OCI-LY7 (cell line): ENCODE measurements around the gene CEP83. TPM values are rescaled to one million over a fixed set of nuclear protein-coding genes. Genes with fewer than 3 reads are reported as not detected.
A peak's percentile ranks its signal among the peaks of the same experiment; 100 is the strongest.

Experiments used
- BruUV-seq: library from RNA; stranded (reverse); fragments of 400-500 nt; replicated peaks from 2 replicates; lab custom pipeline; 2021; lab: Mats Ljungman, UMichigan
- CTCF ChIA-PET: fragments of 300-600 bp; sonication (Branson Sonifier 250); formaldehyde crosslinking; loops from one replicate; lab custom pipeline; 2022; ENCODE audit warnings: antibody characterized with exemption; ENCODE audit not compliant: unreplicated experiment; lab: Charles Lee
- POLR2A ChIA-PET: fragments of 300-600 bp; sonication (Branson Sonifier 250); formaldehyde crosslinking; loops from one replicate; lab custom pipeline; 2022; ENCODE audit warnings: antibody characterized with exemption; lab: Charles Lee
- DNase-seq: peaks from one replicate; pipeline ENCODE4 v3.0.0-alpha.2; 2015; ENCODE audit warnings: low spot score
- H2AFZ ChIP-seq: fragments of 200-600 bp; sonication (generic), shearing (Covaris generic); 2 replicates; pipeline ENCODE4 v1.6.1; 2014; ENCODE audit warnings: mild to moderate bottlenecking, antibody characterized with exemption, low read length, moderate library complexity
- H3K27ac ChIP-seq: fragments of 200-600 bp; sonication (generic); 2 replicates; pipeline ENCODE4 v1.5.1; 2014; ENCODE audit warnings: mixed run types, low read depth, mild to moderate bottlenecking, moderate library complexity, low read length, inconsistent platforms; ENCODE audit not compliant: poor library complexity, severe bottlenecking
- H3K36me3 ChIP-seq: fragments of 200-600 bp; sonication (generic); 2 replicates; pipeline ENCODE4 v1.6.1; 2014; ENCODE audit warnings: mild to moderate bottlenecking, antibody characterized with exemption, low read length, moderate library complexity, mixed read lengths; ENCODE audit not compliant: insufficient read depth
- H3K4me1 ChIP-seq: fragments of 200-600 bp; sonication (generic); 2 replicates; pipeline ENCODE4 v1.5.1; 2014; ENCODE audit warnings: mild to moderate bottlenecking, low read length; ENCODE audit not compliant: insufficient read depth, poor library complexity, severe bottlenecking
- H3K4me2 ChIP-seq: fragments of 200-600 bp; sonication (generic); 2 replicates; pipeline ENCODE4 v1.6.1; 2014; ENCODE audit warnings: mild to moderate bottlenecking, low read length
- H3K4me3 ChIP-seq: fragments of 200-600 bp; sonication (generic); 2 replicates; pipeline ENCODE4 v1.5.1; 2014; ENCODE audit warnings: mild to moderate bottlenecking, low read depth, low read length; ENCODE audit not compliant: poor library complexity, severe bottlenecking
- H3K79me2 ChIP-seq: fragments of 200-600 bp; sonication (generic); 2 replicates; pipeline ENCODE4 v1.6.1; 2016; ENCODE audit warnings: low read depth, mild to moderate bottlenecking, low read length, moderate library complexity, mixed read lengths; ENCODE audit not compliant: insufficient read depth
- H3K9me2 ChIP-seq: fragments of 200-600 bp; sonication (generic); 2 replicates; pipeline ENCODE4 v1.6.1; 2016; ENCODE audit warnings: mild to moderate bottlenecking, low read length, mixed read lengths; ENCODE audit not compliant: insufficient read depth
- H3K9me3 ChIP-seq: fragments of 200-600 bp; sonication (generic); 2 replicates; pipeline ENCODE4 v1.6.1; 2014; ENCODE audit warnings: mild to moderate bottlenecking, mixed run types, low read length, mixed read lengths
- H4K20me1 ChIP-seq: fragments of 200-600 bp; sonication (generic); 2 replicates; pipeline ENCODE4 v1.6.1; 2014; ENCODE audit warnings: mild to moderate bottlenecking, antibody characterized with exemption, low read length, moderate library complexity, mixed read lengths; ENCODE audit not compliant: insufficient read depth
- CTCF ChIP-seq: fragments of 200-600 bp; sonication (generic); conservative IDR thresholded peaks from 2 replicates; pipeline ENCODE4 v1.5.1; 2014; ENCODE audit warnings: mild to moderate bottlenecking, antibody characterized with exemption, low read length, moderate library complexity, mixed read lengths
- EZH2phosphoT487 ChIP-seq: fragments of 200-600 bp; sonication (generic); IDR thresholded peaks from 2 replicates; pipeline ENCODE4 v1.6.1; 2018; ENCODE audit warnings: low read depth, borderline replicate concordance, mild to moderate bottlenecking, mixed run types, antibody characterized with exemption, low read length, moderate library complexity, mixed read lengths
- intact Hi-C: fragments of 100-400 bp; cut with micrococcal nuclease; formaldehyde crosslinking; loops from one replicate; pipeline ENCODE4 v1.10.0; 2022; ENCODE audit not compliant: unreplicated experiment
- total RNA-seq, 2 experiments: library from RNA; depleted of rRNA in 1 of 2; stranded (reverse); fragments of >200 nt in 1 of 2; shearing (Covaris generic) in 1 of 2; gene quantifications; 2 replicates each; pipeline ENCODE4 v1.2.3, GENCODE V29; 2014 to 2022

CEP83 gene
- total RNA-seq, 2 experiments from 2014 or later: 29.7 to 35.2 TPM

GRCh38 chr12:94498698-94499097, 39.0 kb upstream of the CEP83 start:
- H3K4me1 ChIP-seq: no peaks in the 10 kb centered on the region
- no TSS peak for BruUV-seq
- no peaks in the 10 kb centered on the region for H3K9me2 ChIP-seq
- H3K9me3 ChIP-seq: peaks cover 14% of the 10 kb centered on the region
- H3K27ac ChIP-seq: no peak overlapping the region
- no peaks in the 10 kb centered on the region for H3K36me3 ChIP-seq
- H4K20me1 ChIP-seq: no peaks in the 10 kb centered on the region
- no peaks in the 10 kb centered on the region for H3K79me2 ChIP-seq
- no peak overlapping the region for H3K4me2 ChIP-seq
- DNase-seq: no peak
- ChIA-PET CTCF (no interaction called here), POLR2A (no interaction called here)
- intact Hi-C loops: no loop called here
- H3K4me3 ChIP-seq: no peak overlapping the region
- no peak for TF ChIP-seq CTCF
- TF ChIP-seq EZH2phosphoT487: no peak
- no peak overlapping the region for H2AFZ ChIP-seq

- Histone ChIP-seq H3K4me2 (no peak overlapping the region), H4K20me1 (no peaks in the 10 kb centered on the region), H3K36me3 (no peaks in the 10 kb centered on the region), H3K4me1 (no peaks in the 10 kb centered on the region), H3K9me3 (peaks cover 14% of the 10 kb centered on the region), H3K4me3 (no peak overlapping the region), H3K9me2 (no peaks in the 10 kb centered on the region), H3K27ac (no peak overlapping the region), H3K79me2 (no peaks in the 10 kb centered on the region), H2AFZ (no peak overlapping the region)
- TF ChIP-seq EZH2phosphoT487 (no peak), CTCF (no peak)
- ChIA-PET POLR2A (no interaction called here), CTCF (no interaction called here)
- DNase-seq: peak; percentile 76
- no TSS peak for BruUV-seq
- intact Hi-C loops: no loop called here
These were observed 38.4 kb upstream of the CEP83 start for GRCh38 chr12:94498073-94498472.

- H3K9me3 ChIP-seq: peaks cover 14% of the 10 kb centered on the region
- intact Hi-C loops: no loop called here
- no peak overlapping the region for H3K4me2 ChIP-seq
- no peak for TF ChIP-seq CTCF
- TF ChIP-seq EZH2phosphoT487: no peak
- H3K27ac ChIP-seq: no peak overlapping the region
- no peaks in the 10 kb centered on the region for H3K4me1 ChIP-seq
- no peaks in the 10 kb centered on the region for H3K36me3 ChIP-seq
- no peaks in the 10 kb centered on the region for H3K79me2 ChIP-seq
- no peak for DNase-seq
- no TSS peak for BruUV-seq
- H4K20me1 ChIP-seq: no peaks in the 10 kb centered on the region
- POLR2A ChIA-PET: interaction anchor here (0.7 to 1.2 kb wide), 2 partner anchors 23 to 67 kb away, joined by 4 read pairs; no protein-coding TSS in a partner anchor
- CTCF ChIA-PET: no interaction called here
- H2AFZ ChIP-seq: no peak overlapping the region
- no peaks in the 10 kb centered on the region for H3K9me2 ChIP-seq
- no peak overlapping the region for H3K4me3 ChIP-seq
These were observed 35.9 kb upstream of the CEP83 start for GRCh38 chr12:94495445-94496115.
